ENCODE measurements around the gene UBE2F.
"Not testable (repeated sequence)": the region's sequence is repeated elsewhere in the genome, so short reads cannot be mapped to it uniquely, and the experiment has no call there.

GRCh38 chr2:238033991-238034390, 67.2 kb downstream of the UBE2F start:
- TF ChIP-seq CTCF, POLR2A (IDR thresholded peaks at IDR 0.05): not testable (repeated sequence)

All from breast epithelium (tissue), 3 donors.